ENCODE data around the gene TRIM56.

TRIM56 gene

DNA sequence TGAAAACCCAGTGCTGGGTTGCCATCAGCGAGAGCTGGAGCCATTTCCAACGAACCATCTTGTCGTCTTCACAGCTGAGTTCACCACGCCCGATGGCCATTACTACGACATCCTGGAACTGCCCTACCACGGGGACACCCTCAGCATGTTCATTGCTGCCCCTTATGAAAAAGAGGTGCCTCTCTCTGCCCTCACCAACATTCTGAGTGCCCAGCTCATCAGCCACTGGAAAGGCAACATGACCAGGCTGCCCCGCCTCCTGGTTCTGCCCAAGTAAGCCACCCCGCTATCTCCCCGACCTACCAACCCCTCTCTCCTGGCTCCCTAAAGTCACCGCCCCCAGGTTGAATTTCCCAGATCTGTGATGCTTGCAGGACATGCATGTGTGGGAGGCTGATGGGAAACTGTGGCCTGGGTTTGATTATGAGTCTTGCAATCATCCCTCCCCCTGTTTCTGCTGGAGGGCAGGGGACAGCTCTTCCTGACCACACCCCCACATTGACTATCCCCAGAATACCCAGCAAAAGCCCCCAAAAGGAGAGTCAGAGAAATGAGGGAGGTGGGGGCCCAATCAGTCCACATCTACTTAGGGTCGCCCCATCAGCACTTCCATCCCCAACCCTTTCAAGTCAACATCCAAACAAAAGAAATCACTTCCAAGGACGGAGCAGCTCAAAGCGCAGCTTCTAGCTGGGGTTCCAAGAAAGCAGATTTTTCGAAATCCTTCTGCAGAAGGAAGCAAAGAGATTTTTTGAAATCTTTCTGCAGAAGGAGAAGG is 48.5 kb downstream of the TRIM56 start:
- no peak for ATAC-seq

DNA sequence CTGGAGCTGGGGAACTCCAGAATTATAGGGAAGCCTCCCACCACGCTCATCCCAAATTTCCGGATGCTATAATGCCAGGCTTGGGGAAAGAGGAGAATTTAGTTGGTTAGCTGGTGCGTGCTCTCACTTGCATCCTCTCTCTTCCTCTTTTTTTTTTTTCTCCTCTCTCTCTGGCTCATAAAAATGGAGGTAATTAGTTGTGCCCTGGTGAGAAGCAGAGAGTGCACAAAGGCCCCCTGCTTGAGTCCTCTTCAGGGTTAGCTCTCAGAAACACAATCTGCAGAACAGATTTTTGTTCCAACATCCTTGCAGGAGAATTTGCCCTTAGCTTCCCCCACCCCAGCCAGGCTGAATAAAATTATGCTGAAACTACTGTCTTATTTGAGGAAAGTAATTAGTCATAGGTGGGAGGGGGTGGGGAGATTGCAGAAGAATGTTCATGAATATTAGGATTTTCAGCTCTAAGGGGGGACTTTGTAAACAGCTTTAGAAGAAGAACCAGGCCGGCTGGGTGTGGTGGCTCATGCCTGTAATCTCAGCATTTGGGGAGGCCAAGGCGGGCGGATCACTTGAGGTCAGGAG is 49.2 kb downstream of the TRIM56 start:
- no peak for ATAC-seq

DNA sequence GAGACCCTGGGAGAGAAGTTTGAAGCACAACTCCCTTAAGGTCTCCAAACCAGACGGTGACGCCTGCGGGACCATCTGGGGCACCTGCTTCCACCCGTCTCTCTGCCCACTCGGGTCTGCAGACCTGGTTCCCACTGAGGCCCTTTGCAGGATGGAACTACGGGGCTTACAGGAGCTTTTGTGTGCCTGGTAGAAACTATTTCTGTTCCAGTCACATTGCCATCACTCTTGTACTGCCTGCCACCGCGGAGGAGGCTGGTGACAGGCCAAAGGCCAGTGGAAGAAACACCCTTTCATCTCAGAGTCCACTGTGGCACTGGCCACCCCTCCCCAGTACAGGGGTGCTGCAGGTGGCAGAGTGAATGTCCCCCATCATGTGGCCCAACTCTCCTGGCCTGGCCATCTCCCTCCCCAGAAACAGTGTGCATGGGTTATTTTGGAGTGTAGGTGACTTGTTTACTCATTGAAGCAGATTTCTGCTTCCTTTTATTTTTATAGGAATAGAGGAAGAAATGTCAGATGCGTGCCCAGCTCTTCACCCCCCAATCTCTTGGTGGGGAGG is 52.5 kb downstream of the TRIM56 start:
- no peak for ATAC-seq

DNA sequence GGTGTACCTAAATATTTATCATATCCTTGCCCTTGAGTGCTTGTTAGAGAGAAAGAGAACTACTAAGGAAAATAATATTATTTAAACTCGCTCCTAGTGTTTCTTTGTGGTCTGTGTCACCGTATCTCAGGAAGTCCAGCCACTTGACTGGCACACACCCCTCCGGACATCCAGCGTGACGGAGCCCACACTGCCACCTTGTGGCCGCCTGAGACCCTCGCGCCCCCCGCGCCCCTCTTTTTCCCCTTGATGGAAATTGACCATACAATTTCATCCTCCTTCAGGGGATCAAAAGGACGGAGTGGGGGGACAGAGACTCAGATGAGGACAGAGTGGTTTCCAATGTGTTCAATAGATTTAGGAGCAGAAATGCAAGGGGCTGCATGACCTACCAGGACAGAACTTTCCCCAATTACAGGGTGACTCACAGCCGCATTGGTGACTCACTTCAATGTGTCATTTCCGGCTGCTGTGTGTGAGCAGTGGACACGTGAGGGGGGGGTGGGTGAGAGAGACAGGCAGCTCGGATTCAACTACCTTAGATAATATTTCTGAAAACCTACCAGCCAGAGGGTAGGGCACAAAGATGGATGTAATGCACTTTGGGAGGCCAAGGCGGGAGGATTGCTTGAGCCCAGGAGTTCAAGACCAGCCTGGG is 53.1 kb downstream of the TRIM56 start:
- peak; percentile 91 to 92 for ATAC-seq

DNA sequence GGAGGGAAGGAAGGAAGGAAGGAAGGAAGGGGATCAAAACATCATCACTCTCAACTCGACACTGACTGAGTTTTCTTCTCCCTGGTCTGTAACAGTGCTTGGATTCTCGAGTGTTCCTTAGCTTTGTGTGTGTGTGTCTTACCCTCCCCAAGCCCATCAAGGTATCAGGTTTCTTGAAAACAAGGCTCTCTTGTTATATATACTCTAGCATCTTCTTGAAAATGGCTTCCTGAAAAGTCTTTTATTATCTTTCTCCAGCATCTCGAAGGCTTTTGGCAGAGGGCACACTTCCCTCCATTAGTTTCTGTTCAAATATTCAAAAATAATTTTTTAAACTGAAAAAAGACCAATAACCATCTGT is 55.0 kb downstream of the TRIM56 start:
- no peak for ATAC-seq

DNA sequence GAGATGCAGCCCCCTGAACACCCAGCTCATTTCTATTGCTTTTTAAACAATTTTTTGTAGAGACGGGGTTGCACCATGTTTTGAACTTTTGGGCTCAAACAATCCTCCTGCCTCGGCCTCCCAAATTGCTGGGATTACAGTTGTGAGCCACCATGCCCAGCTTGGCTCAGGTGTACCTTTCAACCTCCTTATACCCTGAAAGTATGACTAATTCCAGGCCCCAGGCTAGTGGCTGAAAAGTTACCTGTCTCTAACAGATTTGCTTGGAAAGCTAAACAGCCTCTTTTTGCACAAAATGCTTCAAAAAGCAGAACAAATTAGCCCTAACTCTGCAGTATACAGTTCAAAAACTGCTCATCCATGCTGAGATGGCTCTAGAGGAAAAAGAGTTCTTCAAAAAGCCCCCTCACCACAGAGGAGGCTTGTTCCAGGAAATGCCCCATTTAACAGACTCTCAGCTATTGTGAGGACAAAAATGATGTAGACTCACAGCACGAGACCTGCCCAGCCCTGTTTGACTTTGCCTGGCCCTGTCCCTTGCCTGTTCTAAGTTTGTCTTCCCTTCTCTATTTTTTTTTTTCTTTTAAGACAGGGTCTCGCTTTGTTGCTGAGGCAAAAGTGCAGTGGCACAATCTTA is 55.6 kb downstream of the TRIM56 start:
- ATAC-seq, result no peak
